GM18870 (cell line): ENCODE data around the gene NRXN2.

Experiments
- ATAC-seq: cut with Tn5 transposase; IDR thresholded peaks from one replicate; pipeline ENCODE4 v1.9.1; 2021; ENCODE audit warnings: moderate library complexity; ENCODE audit not compliant: unreplicated experiment

NRXN2 gene

GRCh38 chr11:64722141-64723065 lies 594 bp downstream of the NRXN2 start:
- no peak for ATAC-seq

GRCh38 chr11:64721359-64721699 lies 1.7 kb downstream of the NRXN2 start:
- ATAC-seq = no peak

- no peak for ATAC-seq
Observed at GRCh38 chr11:64720640-64721358, 2.2 kb downstream of the NRXN2 start.

- no peak for ATAC-seq
Observed at GRCh38 chr11:64720167-64720566, 2.8 kb downstream of the NRXN2 start.

DNA sequence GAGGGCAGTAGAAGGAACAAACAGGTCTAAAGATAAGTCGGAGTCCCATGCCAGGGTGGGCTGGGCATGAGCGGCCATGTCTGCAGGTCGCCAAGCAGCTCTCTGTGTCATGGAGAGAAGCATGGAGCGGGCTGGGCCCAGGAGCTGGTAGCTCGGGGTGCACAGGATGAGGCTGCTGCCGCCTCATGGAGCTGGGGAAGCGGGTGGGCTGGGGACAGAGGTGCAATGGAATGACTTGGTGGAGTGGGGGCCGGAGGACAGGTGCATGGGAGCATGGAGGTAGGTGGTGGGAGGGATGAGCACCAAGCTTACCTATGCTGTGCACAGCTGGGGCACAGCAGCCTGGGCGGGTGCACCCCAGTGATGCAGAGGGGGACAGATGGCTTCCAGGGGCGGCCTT lies 3.6 kb downstream of the NRXN2 start:
- no peak for ATAC-seq

- no peak for ATAC-seq
Observed at GRCh38 chr11:64718780-64719124, 4.2 kb downstream of the NRXN2 start.

- no peak for ATAC-seq
Observed at GRCh38 chr11:64718084-64718779, 4.8 kb downstream of the NRXN2 start.

GRCh38 chr11:64717268-64717578 lies 5.8 kb downstream of the NRXN2 start:
- ATAC-seq = no peak

DNA sequence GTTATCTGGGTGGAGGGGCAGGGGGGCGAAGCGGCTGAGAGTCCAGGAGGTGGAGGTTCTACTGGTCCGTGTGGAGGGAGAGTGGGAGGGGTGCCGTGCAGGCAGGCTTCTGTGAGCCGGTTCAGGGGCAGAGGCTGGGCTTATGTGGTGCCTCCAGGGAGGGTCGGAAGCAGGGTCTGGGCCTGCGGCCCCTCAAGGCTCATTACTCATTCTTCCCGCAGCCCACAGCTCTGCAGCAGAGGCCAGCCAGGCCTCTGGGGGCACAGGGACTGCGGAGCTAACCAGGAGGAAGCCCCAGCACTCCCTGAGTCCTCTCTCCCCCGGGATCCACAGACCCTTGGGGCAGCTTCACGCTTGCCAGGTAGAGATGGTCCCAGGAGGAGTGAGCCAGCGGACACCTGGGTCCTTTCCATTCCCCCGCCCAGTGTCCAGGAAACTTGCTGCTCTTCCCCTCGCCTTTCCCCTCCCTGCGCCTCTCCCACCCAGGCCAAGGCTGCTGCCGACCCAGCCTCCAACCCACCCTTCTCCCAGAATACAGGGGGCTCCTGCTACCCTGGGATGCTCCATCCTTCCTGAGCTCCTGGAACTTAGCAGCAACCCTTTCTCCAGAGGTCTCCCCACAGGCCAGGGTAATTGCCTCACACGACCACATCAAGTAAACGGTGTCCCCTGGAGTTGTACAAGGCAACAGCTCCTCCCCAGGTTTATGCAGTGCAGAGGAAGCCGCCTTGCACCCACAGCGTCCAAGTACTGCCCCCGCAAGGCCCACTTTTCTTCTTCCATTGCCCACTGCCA lies 6.3 kb downstream of the NRXN2 start:
- no peak for ATAC-seq

GRCh38 chr11:64715756-64716472 lies 7.1 kb downstream of the NRXN2 start:
- ATAC-seq = no peak

DNA sequence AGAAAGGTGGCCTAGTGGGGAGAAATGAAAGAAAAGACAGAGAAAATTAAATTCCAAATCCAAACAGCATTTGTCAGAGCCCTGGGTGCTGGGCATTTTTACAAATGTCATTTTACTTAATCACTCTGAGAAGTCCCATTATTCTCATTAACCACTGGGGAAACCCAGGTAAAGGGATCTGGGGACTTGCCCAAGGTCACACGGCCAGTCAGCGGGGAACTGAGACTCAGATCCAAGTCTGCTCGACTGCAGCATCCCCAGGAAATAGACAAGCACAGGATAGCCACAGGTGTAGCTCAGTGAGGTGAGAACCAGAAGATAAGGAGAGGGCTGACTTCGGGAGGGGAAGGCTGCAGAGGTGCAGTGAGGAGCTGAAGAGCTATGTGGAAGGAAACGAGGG lies 7.9 kb downstream of the NRXN2 start:
- no peak for ATAC-seq

DNA sequence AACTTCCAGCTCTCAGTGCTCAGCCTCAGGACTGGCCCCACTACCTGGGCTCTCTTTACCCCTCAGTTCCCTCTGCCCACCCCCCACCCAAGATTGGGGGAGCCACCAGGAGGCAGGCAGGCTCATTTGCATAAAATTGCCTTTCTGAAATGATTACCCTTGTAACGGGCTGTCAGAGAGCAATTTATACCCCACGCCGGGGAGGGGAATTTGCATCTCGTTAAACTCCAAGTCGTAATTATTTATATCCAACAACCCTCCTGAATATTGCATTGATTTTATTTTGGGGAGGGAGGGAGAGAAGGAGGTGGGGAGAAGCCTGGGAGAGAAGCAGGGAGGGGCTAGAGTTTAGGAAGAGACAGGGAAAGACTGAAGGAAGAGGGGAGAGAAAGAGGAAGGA lies 8.3 kb downstream of the NRXN2 start:
- ATAC-seq = no peak

- ATAC-seq = no peak
Observed at GRCh38 chr11:64713781-64714363, 9.1 kb downstream of the NRXN2 start.

- no peak for ATAC-seq
Observed at GRCh38 chr11:64713016-64713707, 9.8 kb downstream of the NRXN2 start.

DNA sequence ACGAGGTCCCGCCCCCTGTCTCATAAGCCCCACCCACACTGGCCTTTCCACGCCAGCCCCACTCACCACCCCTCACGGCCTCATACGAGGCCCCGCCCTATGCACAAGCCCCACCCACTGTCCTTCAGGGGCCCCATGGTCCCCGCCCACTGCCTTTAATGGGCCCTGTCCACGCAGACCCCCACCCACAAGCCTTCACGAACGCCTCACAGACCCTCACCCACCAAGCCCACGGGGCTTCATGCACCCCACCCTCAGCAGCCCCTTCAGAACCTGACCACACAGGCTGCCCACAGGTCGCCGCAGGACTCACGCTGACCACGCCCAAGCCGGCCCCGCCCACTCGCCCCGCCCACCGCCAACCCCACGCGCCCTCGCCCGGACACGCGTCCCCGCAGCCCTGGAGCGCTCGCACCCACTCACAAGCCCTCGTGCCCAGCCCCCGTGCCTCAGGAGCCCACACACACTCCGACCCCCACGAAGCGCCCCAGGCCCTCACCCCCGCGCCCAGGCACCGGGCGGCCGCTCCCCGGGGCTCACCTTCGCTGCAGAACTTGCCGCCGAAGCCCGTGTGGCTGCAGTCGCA lies 10.5 kb downstream of the NRXN2 start:
- ATAC-seq = no peak

DNA sequence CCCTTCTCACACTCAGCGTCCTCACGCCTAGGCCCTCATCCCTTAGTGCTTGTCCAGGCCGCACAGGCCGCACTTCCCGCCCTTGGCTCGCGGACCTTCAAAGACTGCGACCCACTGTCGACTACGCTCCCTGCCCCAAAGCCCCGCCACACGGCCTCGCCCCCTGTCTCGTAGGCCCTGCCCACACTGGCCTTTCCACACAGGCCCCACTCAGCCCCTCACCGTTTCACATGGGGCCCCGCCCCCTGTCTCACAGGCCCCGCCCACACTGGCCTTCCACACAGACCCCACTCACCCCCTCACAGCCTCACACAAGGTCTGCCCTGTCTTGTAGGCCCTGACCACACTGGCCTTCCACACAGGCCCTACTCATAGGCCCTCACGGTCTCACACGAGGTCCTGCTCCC lies 11.0 kb downstream of the NRXN2 start:
- no peak for ATAC-seq

- ATAC-seq = no peak
Observed at GRCh38 chr11:64711138-64711955, 11.7 kb downstream of the NRXN2 start.

GRCh38 chr11:64710418-64711137 lies 12.4 kb downstream of the NRXN2 start:
- no peak for ATAC-seq
